ENCODE measurements around the gene DEFB131B.

DNA sequence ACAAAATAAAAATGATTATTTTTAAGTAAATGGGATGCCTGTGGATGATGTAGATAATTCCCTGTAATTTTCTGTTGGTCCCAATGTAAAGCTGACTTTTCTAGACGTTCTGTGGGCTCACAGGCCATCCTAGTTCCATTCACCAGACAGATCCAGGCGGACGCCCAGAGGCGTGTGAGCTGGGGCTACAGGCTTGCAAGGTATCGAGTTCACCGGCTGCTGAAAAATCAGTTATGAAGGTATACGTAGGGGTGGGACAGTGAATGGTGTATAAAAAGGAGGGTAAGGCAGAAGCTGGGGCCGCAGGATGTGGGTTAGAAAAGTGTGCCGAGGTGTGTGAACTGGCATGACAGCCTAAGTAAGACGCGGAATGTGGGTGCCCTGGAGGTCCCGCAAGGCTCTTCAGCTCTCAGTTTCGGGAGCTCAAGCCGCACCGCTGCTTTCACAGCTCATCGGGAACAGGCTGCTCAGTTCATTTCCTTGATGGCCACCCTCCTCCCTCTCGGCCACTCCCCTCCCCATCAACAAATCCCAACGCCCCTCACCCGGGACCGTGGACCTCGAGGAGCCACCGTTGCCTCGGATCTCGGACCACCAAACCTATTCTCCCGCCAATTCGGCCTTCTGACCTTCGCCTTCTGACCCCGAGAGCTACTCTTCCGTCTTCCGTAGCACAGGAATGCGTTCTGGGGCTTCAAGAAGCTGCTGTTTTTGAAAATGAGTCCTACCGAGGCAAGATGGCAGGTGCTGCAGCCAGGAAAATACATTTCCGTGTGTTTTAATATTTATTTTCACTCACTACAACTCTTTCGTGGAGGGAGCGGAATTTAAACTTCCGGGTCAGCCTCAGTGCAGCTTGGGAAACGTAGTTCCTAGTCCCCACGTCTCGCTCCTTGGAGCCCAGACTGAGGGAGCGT is 49.8 kb downstream of the DEFB131B start, which contains the start of gene XNDC1N:
- TF ChIP-seq, protein P1, sequence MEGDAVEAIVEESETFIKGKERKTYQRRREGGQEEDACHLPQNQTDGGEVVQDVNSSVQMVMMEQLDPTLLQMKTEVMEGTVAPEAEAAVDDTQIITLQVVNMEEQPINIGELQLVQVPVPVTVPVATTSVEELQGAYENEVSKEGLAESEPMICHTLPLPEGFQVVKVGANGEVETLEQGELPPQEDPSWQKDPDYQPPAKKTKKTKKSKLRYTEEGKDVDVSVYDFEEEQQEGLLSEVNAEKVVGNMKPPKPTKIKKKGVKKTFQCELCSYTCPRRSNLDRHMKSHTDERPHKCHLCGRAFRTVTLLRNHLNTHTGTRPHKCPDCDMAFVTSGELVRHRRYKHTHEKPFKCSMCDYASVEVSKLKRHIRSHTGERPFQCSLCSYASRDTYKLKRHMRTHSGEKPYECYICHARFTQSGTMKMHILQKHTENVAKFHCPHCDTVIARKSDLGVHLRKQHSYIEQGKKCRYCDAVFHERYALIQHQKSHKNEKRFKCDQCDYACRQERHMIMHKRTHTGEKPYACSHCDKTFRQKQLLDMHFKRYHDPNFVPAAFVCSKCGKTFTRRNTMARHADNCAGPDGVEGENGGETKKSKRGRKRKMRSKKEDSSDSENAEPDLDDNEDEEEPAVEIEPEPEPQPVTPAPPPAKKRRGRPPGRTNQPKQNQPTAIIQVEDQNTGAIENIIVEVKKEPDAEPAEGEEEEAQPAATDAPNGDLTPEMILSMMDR (IDR thresholded peaks at IDR 0.05; ENCODE audit: low read length) = no peak
- TF ChIP-seq EZH2 (optimal IDR thresholded peaks at IDR 0.05; ENCODE audit: low read depth, low read length) = no peak
- no peak for TF ChIP-seq EZH2phosphoT487 (IDR thresholded peaks at IDR 0.05; ENCODE audit: low read length)

All from MM.1S (cell line).